KOPT-K1 (cell line): Measurements from ENCODE around the gene SLC38A3.

ENCODE experiments used
- H3K27ac ChIP-seq: fragments of 200-600 bp; sonication (generic); 2 replicates; pipeline ENCODE4 v1.5.1; 2016; ENCODE audit warnings: antibody characterized with exemption, mild to moderate bottlenecking, low read depth, low read length; ENCODE audit not compliant: poor library complexity, severe bottlenecking
- H3K36me3 ChIP-seq: fragments of 200-600 bp; sonication (generic); 2 replicates; pipeline ENCODE4 v1.5.1; 2017; ENCODE audit warnings: antibody characterized with exemption, mild to moderate bottlenecking, low read length, moderate library complexity; ENCODE audit not compliant: insufficient read depth
- H3K9me3 ChIP-seq: fragments of 200-600 bp; sonication (generic); 2 replicates; pipeline ENCODE4 v1.5.1; 2017; ENCODE audit warnings: antibody characterized with exemption, low read length, mild to moderate bottlenecking; ENCODE audit not compliant: insufficient read depth, poor library complexity, severe bottlenecking

Gene SLC38A3

DNA sequence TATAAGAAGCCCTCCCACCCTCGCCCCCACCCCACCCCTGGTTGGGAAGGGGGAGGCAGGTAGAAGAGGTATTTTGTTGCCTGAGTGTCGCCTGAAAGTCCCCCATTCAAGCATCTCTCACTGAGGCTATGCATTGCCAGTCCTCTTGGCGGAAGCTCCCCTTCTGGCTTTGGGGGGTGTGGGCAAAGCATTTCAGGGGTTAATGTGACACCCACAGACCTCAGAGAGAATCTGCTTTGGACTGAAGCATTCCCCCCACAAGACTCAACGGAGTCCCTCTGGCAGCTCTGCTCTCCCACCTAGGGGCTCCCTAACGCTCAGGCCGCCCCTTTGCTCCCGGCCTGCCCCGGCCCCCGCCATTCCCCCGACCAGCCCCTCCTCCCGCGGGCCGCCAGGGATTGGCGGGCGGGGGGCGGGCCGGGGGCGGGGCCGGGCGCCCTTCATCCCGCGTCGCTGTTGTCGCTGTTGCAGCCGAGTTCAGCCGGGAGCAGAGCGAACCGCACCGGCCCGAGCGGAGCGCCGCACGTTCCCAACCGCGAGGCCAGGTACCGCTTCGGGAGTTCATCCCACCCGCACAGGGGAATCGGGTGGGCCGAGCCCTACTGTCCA, at the start of gene SLC38A3:
SLC38A3 (plus strand) TSS at position 468 of the 609 bp plus-strand sequence. CDS start 8,929 bp downstream, outside the sequence.
- H3K9me3 ChIP-seq: no peaks in the 10 kb centered on the region
- H3K27ac ChIP-seq: no peak within 1 kb of the TSS
- no peaks in the 10 kb centered on the region for H3K36me3 ChIP-seq

DNA sequence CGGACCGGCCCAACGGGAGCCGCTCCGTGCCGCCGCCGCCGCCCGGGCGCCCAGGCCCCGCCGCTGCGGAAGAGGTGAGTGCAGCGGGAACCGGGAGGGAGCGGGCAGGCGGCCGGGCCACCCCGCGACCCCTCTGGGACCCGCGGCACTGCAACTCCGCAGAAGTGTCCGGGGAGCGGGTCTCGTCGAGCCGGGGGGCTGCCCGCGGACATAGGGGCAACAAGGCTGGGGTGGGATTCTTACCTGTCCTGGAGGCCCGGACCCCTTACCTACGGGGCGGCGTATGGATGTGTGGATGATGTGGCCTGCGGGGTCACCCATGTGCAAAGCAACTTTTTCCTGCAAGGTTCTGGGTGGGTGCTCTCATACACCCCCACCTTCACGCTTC, 49.6 kb upstream of the SLC38A3 start:
- H3K27ac ChIP-seq: no peak overlapping the region
- H3K9me3 ChIP-seq: no peaks in the 10 kb centered on the region
- H3K36me3 ChIP-seq: no peaks in the 10 kb centered on the region

- no peaks in the 10 kb centered on the region for H3K36me3 ChIP-seq
- H3K9me3 ChIP-seq: no peaks in the 10 kb centered on the region
- H3K27ac ChIP-seq: no peak overlapping the region
Measured at GRCh38 chr3:50155891-50156290, 49.2 kb upstream of the SLC38A3 start.

GRCh38 chr3:50156549-50157493, 48.2 kb upstream of the SLC38A3 start:
- Histone ChIP-seq H3K9me3 (no peaks in the 10 kb centered on the region), H3K27ac (no peak overlapping the region), H3K36me3 (no peaks in the 10 kb centered on the region)

DNA sequence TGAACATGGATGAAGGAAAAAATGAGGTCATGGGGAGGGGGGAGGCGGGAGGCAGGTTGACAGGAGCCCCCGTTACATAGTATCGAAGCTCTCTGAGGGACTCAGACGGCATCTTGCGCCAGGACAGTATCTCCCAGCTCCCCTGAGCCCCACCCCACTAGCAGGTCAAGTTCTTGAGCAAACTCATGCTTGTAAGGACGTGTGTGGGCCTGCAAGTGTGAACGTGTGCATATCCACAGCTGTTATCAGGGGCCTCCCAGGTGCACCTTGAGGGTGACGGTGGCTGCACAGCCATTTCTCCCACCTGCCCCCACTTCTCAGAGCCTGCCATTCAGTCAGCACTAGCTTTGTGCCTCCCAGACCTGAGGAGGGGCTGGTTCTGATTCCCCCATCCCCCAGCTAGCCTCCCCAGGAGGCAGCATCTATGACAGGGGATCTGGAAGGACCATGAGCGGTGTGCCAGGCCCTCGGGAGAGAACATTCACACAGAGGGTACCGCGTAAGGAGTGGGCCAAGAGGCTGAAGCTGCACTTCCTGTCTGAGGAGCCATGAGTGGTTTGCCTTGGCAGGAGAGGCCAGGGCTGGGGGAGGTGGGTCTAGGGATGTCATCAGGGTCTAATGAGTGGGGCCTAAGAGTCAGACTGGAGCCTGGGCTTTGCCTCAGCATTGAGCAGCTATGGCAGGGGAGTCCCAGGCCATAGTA, 47.1 kb upstream of the SLC38A3 start:
- Histone ChIP-seq H3K9me3 (no peaks in the 10 kb centered on the region), H3K36me3 (no peaks in the 10 kb centered on the region), H3K27ac (no peak overlapping the region)

DNA sequence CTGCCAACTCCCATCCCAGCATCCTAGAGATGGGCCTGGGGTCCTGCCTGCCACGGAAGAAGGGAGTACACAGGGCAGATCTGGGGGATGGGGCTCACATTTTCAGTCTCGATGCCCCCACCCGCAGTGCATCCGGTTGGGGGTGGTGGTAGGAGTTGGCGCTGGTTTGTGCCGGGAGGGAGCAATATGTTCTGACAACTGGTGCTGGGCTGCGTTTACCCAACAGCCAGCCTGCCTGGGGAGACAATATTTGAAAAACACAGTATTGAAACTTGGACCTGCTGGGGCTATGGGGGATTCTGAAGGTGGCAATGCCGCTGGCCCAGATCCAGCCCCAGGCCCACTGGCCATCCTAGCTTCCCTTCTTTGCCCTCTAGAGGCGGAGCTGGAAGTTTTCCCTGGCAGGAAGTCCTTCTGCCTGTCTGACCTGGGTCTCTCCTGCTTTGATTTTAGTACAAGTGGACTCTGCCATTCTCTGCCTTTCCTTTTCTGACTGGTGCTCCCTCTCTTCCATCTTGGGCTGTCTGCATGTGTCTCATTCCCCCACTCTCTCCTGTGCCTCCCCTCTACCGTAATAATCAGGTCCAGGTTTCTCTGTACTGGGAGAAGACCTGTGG, 46.4 kb upstream of the SLC38A3 start:
- H3K9me3 ChIP-seq: no peaks in the 10 kb centered on the region
- H3K27ac ChIP-seq: no peak overlapping the region
- H3K36me3 ChIP-seq: no peaks in the 10 kb centered on the region

- no peaks in the 10 kb centered on the region for H3K36me3 ChIP-seq
- H3K27ac ChIP-seq: no peak overlapping the region
- no peaks in the 10 kb centered on the region for H3K9me3 ChIP-seq
Measured at GRCh38 chr3:50160561-50160983, 44.5 kb upstream of the SLC38A3 start.

DNA sequence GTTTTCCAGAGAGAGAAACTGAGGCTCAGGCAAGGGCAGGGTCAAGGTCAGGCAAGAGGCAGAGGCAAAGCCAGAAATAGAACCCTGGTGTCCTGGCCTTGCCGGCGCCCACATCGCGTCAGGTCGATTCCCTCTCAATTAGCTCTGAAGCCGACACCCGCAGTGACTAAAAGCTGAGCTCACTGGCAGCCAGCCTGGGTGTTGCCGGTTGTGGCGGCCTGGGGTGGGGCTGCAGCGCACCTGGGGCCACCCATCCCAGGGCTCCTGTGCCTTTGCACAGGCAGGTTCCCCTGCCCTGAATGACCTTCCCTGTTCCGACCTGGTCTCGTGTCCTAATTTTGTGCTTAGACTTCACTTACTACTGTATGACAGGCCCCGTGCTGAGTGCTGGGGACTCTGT, 43.8 kb upstream of the SLC38A3 start:
- Histone ChIP-seq H3K36me3 (no peaks in the 10 kb centered on the region), H3K9me3 (no peaks in the 10 kb centered on the region), H3K27ac (no peak overlapping the region)

DNA sequence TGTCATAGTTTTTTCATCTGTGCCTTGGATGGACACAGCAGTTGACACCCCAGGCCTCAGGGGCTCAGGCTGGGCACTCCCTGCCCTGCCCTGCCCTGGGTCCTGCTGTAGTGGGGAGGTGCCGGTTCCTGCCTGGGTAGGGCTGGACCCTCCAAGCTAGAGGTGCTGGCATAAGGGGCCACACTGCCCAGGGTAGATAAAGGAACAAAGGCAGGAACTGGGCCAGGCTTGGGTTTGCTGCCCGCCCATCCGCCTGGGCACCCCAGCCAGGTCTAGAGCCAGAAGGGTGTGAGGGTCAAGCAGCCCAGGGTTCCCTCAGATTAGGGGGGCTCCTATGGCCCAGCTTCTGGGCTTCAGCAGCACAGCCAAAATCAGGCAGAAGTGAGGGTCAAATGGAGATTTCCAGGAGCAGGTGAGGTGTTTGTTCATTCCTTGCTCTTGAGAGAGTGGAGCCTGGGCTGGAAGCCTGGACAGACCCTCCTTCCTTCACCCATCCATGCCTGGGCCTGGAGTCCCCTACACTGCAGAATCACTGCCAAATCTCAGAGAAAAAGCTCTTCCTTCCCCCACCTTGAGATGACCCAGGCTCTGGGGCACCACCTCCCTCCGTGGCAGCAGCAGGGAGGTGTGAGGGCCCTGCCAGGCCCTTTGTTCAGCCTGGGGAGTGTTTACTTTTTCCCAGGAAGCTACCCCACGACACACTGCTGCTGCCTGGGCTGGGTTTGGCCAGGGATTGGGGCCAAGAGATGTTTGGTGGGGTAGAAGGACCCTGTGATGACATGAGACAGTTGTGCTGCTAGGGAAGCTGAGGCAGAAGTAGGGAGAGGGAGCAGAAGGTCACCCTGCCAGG, 42.8 kb upstream of the SLC38A3 start:
- no peaks in the 10 kb centered on the region for H3K36me3 ChIP-seq
- H3K9me3 ChIP-seq: no peaks in the 10 kb centered on the region
- H3K27ac ChIP-seq: no peak overlapping the region

- Histone ChIP-seq H3K27ac (no peak overlapping the region), H3K36me3 (no peaks in the 10 kb centered on the region)
Measured at GRCh38 chr3:50163572-50164455, 41.3 kb upstream of the SLC38A3 start.

GRCh38 chr3:50164481-50164880, 40.6 kb upstream of the SLC38A3 start:
- no peaks in the 10 kb centered on the region for H3K36me3 ChIP-seq
- no peaks in the 10 kb centered on the region for H3K9me3 ChIP-seq
- no peak overlapping the region for H3K27ac ChIP-seq

More at GRCh38 chr3:50163572-50164455, 41.3 kb upstream of the SLC38A3 start:
- no peaks in the 10 kb centered on the region for H3K9me3 ChIP-seq

DNA sequence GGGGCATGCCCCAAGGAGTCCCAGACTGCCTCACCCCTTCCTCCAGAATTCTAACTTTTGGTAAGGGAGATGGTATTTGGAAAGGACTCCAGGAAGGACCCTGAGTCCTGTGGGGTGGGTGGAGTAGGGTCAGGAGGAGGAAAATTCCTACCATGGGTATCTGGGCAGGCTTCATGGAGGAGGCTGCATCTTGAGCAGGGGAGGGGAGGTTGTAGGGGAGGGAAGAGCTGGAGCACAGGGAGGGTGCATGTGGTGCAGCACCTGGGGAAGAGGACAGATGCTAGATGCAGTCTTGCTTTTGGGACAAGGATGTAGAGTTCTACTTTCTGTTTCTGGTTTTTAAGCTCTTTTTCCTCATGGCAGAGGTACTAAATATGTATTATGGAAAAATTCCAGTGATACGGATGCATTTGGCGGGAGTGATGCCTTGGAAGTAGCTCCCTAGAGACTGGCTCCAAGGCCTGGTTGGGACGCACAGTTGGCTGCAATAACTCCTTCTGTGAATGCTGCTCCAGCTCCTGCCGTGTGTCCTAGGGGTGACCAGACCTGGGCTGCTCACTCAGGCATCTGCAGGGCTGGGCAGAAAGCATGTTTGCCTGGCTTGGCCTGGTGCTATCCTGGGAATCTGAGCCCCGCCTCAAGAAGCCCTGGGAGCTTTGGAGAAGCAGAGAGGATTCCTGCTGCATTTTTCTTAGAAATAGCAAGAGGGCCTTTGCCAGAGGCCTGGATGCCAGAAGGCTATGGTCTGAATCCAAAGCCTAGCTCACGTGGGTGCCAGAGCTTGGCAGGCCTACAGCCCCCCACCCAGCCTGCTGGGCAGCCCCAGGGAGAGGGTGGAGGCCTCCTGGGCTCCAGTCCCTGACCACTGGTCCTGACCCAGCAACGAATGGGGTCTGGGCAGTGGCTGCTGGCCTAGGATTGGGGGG, 39.8 kb upstream of the SLC38A3 start:
- Histone ChIP-seq H3K27ac (no peak overlapping the region), H3K36me3 (no peaks in the 10 kb centered on the region), H3K9me3 (no peaks in the 10 kb centered on the region)
